GM19240 (cell line): ENCODE measurements around the gene CBLN1.

Experiments
- DNase-seq: peaks from one replicate; pipeline ENCODE4 v3.0.0; 2011; ENCODE audit warnings: low spot score; ENCODE audit not compliant: insufficient read length

The CBLN1 gene

GRCh38 chr16:49281480-49281842, at the start of gene CBLN1:
CBLN1 (minus strand) TSS chr16:49281838; CDS start chr16:49281465, 373 bp downstream.
- no peak for DNase-seq

GRCh38 chr16:49330562-49331201, 49.0 kb upstream of the CBLN1 start:
- no peak for DNase-seq

GRCh38 chr16:49328325-49328724, 46.7 kb upstream of the CBLN1 start:
- no peak for DNase-seq

- DNase-seq: no peak
These were observed 45.8 kb upstream of the CBLN1 start for GRCh38 chr16:49327466-49327865.

- DNase-seq: no peak
These were observed 43.1 kb upstream of the CBLN1 start for GRCh38 chr16:49324703-49325102.

GRCh38 chr16:49315602-49316001, 34.0 kb upstream of the CBLN1 start:
- no peak for DNase-seq

- no peak for DNase-seq
These were observed 30.8 kb upstream of the CBLN1 start for GRCh38 chr16:49312389-49312985.

- DNase-seq: no peak
These were observed 30.2 kb upstream of the CBLN1 start for GRCh38 chr16:49311823-49312222.

- DNase-seq: no peak
These were observed 25.5 kb upstream of the CBLN1 start for GRCh38 chr16:49307176-49307575.

- no peak for DNase-seq
These were observed 23.8 kb upstream of the CBLN1 start for GRCh38 chr16:49305406-49305805.

- no peak for DNase-seq
These were observed 10.8 kb upstream of the CBLN1 start for GRCh38 chr16:49292413-49292812.

- DNase-seq: no peak
These were observed 5.9 kb upstream of the CBLN1 start for GRCh38 chr16:49287572-49287971.

GRCh38 chr16:49284962-49285361, 3.3 kb upstream of the CBLN1 start:
- no peak for DNase-seq

- no peak for DNase-seq
These were observed 1.9 kb upstream of the CBLN1 start for GRCh38 chr16:49283376-49284049.

- DNase-seq: no peak
These were observed 1.2 kb upstream of the CBLN1 start for GRCh38 chr16:49282690-49283375.

- DNase-seq: peak; percentile 63
These were observed 405 bp upstream of the CBLN1 start for GRCh38 chr16:49281843-49282642.

- DNase-seq: no peak
These were observed 732 bp downstream of the CBLN1 start for GRCh38 chr16:49280841-49281371.

- no peak for DNase-seq
These were observed 1.4 kb downstream of the CBLN1 start for GRCh38 chr16:49280105-49280741.

- DNase-seq: no peak
These were observed 2.5 kb downstream of the CBLN1 start for GRCh38 chr16:49278944-49279725.

- no peak for DNase-seq
These were observed 3.1 kb downstream of the CBLN1 start for GRCh38 chr16:49278567-49278827.
